Measurements from ENCODE around the gene LDLRAD4. TPM values are rescaled to one million over a fixed set of nuclear protein-coding genes. Genes with fewer than 3 reads are reported as not detected.
A peak's percentile ranks its signal among the peaks of the same experiment; 100 is the strongest.

LDLRAD4 gene
- total and polyA plus RNA-seq, 2 donors (not counting 1 experiment from before 2014, with no cell fraction given), result 13.9 to 35.7 TPM

DNA sequence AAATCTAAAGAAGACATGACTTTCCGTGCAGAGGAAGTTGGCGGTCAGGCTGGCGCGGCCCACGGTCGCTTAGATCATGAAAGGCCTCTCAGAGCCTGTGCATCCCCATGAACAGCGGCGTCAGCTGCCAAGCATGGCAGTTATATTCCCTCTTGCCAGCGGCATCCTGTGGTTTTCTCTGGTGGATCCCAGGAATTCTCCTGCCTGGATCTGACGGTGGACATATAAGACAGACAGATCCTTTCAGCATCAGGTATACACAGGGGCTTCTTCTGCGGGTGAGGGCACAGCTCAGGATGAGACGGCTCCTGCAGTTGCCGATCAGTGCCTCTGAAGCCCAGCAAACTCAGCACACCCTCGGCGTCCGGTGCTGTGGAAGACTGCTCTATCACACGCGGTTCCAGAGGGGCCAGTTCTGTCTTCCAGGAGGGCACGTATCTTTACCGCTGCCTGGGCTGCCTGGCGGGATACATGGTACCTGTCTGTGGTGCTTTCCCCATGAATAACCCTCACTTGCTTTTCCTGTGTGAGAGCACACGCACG lies 157.8 kb downstream of the LDLRAD4 start:
- Mint-ChIP-seq H3K4me1 (peaks cover 33% of the 10 kb centered on the region), H3K27ac (no peak overlapping the region)

DNA sequence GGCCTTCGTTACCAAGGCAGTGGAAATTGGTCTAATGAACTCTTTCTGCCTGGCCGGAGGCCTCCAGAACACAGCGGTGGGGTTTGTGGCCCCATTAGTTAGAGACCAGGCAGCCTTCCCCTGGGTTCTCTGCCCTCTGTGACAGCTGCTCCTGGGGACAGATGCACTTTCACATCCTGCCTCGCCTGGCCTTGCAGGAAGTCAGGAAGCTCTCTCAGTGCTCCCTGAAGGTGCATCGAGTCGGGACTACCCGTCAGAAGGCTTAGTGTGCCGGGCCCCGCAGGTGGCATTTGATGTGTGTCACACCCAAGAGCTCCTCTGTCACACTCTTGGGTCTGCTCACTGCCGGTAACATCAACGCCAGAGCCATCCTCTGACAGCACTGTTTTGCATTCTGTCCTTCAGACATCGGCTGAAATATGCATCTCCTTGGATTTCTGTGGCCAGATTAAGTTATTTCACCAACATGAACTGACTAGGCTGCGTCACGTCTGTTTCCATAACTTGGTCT lies 158.3 kb downstream of the LDLRAD4 start:
- no peaks in the 10 kb centered on the region for H3K79me2 ChIP-seq (ENCODE audit: control insufficient read depth, insufficient read depth, low read length)
- H3K27ac ChIP-seq (ENCODE audit: low read length in 2 of 2), result no peak overlapping the region
- H3K27me3 Mint-ChIP-seq, result no peaks in the 10 kb centered on the region
- CTCF ChIA-PET, result no interaction called here
- intact Hi-C loops (cut with micrococcal nuclease), result no loop called here
- no peaks in the 10 kb centered on the region for H3K27me3 ChIP-seq (replicated peaks in 1 of 4; ENCODE audit: control extremely low read depth in 1 of 4, control insufficient read depth in 3 of 4, insufficient read depth in 4 of 4, low read length in 3 of 4)
- POLR2A ChIA-PET, result no interaction called here
- H3K4me1 Mint-ChIP-seq, result peaks cover 33% of the 10 kb centered on the region
- H3K4me2 ChIP-seq (replicated peaks; ENCODE audit: low read depth, low read length, poor library complexity, severe bottlenecking), result no peak overlapping the region
- no peak overlapping the region for H2AFZ ChIP-seq (ENCODE audit: insufficient read depth, low read depth, low read length, poor library complexity, severe bottlenecking)
- no peak overlapping the region for H3K4me3 Mint-ChIP-seq
- H3K9me3 Mint-ChIP-seq (ENCODE audit: insufficient read depth), result no peaks in the 10 kb centered on the region
- TF ChIP-seq EZH2 (IDR thresholded peaks at IDR 0.05; ENCODE audit: borderline replicate concordance, insufficient read depth, low read depth, low read length, poor library complexity, severe bottlenecking), result no peak
- TF ChIP-seq, protein P1, sequence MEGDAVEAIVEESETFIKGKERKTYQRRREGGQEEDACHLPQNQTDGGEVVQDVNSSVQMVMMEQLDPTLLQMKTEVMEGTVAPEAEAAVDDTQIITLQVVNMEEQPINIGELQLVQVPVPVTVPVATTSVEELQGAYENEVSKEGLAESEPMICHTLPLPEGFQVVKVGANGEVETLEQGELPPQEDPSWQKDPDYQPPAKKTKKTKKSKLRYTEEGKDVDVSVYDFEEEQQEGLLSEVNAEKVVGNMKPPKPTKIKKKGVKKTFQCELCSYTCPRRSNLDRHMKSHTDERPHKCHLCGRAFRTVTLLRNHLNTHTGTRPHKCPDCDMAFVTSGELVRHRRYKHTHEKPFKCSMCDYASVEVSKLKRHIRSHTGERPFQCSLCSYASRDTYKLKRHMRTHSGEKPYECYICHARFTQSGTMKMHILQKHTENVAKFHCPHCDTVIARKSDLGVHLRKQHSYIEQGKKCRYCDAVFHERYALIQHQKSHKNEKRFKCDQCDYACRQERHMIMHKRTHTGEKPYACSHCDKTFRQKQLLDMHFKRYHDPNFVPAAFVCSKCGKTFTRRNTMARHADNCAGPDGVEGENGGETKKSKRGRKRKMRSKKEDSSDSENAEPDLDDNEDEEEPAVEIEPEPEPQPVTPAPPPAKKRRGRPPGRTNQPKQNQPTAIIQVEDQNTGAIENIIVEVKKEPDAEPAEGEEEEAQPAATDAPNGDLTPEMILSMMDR (IDR thresholded peaks at IDR 0.05), result no peak
- H3K4me3 ChIP-seq (ENCODE audit: control extremely low read depth in 1 of 5, extremely low read depth in 1 of 5, insufficient read depth in 1 of 5, low read depth in 2 of 5, low read length in 4 of 5), result no peak overlapping the region
- H3K27ac Mint-ChIP-seq, result no peak overlapping the region
- H3K4me1 ChIP-seq (ENCODE audit: control insufficient read depth in 2 of 2, insufficient read depth in 2 of 2, low read length in 2 of 2), result peaks cover 13 to 22% of the 10 kb centered on the region in 2 donors
- DNase-seq (no peak), ATAC-seq (ENCODE audit: low read depth) (peak; percentile 14)
- H3K36me3 ChIP-seq (replicated peaks in 1 of 2; ENCODE audit: control extremely low read depth in 1 of 2, control insufficient read depth in 1 of 2, extremely low read depth in 1 of 2, insufficient read depth in 2 of 2, low read length in 1 of 2), result no peaks in the 10 kb centered on the region
- WGBS (ENCODE audit: insufficient coverage), result 56% methylated on average over 14 of the region's 14 CpGs
- H3K9me3 ChIP-seq (ENCODE audit: control extremely low read depth in 1 of 3, control insufficient read depth in 2 of 3, insufficient read depth in 1 of 3, low read length in 2 of 3), result no peaks in the 10 kb centered on the region
- H4K20me1 ChIP-seq (ENCODE audit: control insufficient read depth, insufficient read depth, low read length, poor library complexity, severe bottlenecking), result no peaks in the 10 kb centered on the region
- no peak overlapping the region for H3K9ac ChIP-seq (ENCODE audit: low read length)

More for the DNA sequence above, 157.8 kb downstream of the LDLRAD4 start:
- Histone ChIP-seq H3K27ac (ENCODE audit: low read length in 2 of 2) (no peak overlapping the region), H3K9me3 (ENCODE audit: control extremely low read depth in 1 of 3, control insufficient read depth in 2 of 3, insufficient read depth in 1 of 3, low read length in 2 of 3) (peaks cover 0 to 3% (median 0%) of the 10 kb centered on the region in 3 donors), H4K20me1 (ENCODE audit: control insufficient read depth, insufficient read depth, low read length, poor library complexity, severe bottlenecking) (no peaks in the 10 kb centered on the region), H3K4me2 (replicated peaks; ENCODE audit: low read depth, low read length, poor library complexity, severe bottlenecking) (no peak overlapping the region), H3K4me3 (ENCODE audit: control extremely low read depth in 1 of 5, extremely low read depth in 1 of 5, insufficient read depth in 1 of 5, low read depth in 2 of 5, low read length in 4 of 5) (no peak overlapping the region), H2AFZ (ENCODE audit: insufficient read depth, low read depth, low read length, poor library complexity, severe bottlenecking) (no peak overlapping the region), H3K4me1 (ENCODE audit: control insufficient read depth in 2 of 2, insufficient read depth in 2 of 2, low read length in 2 of 2) (peaks cover 14 to 22% of the 10 kb centered on the region in 2 donors), H3K79me2 (ENCODE audit: control insufficient read depth, insufficient read depth, low read length) (no peaks in the 10 kb centered on the region), H3K9ac (ENCODE audit: low read length) (no peak overlapping the region), H3K36me3 (replicated peaks in 1 of 2; ENCODE audit: control extremely low read depth in 1 of 2, control insufficient read depth in 1 of 2, extremely low read depth in 1 of 2, insufficient read depth in 2 of 2, low read length in 1 of 2) (no peaks in the 10 kb centered on the region), H3K27me3 (replicated peaks in 1 of 4; ENCODE audit: control extremely low read depth in 1 of 4, control insufficient read depth in 3 of 4, insufficient read depth in 4 of 4, low read length in 3 of 4) (no peaks in the 10 kb centered on the region)
- 89% methylated on average over 20 of the region's 23 CpGs for WGBS (ENCODE audit: insufficient coverage)
- intact Hi-C loops (cut with micrococcal nuclease), result no loop called here
- ChIA-PET CTCF (no interaction called here), POLR2A (no interaction called here)
- Mint-ChIP-seq H3K4me3 (no peak overlapping the region), H3K27me3 (no peaks in the 10 kb centered on the region), H3K9me3 (ENCODE audit: insufficient read depth) (no peaks in the 10 kb centered on the region)
- DNase-seq (no peak), ATAC-seq (ENCODE audit: low read depth) (no peak)
- TF ChIP-seq, protein P1 (IDR thresholded peaks at IDR 0.05), result no peak
- TF ChIP-seq EZH2 (IDR thresholded peaks at IDR 0.05; ENCODE audit: borderline replicate concordance, insufficient read depth, low read depth, low read length, poor library complexity, severe bottlenecking), result no peak
